GM12878 (cell line): ENCODE measurements around the gene ST8SIA1. TPM values are rescaled to one million over a fixed set of nuclear protein-coding genes. Genes with fewer than 3 reads are reported as not detected.

Experiments
- ATAC-seq: fragments of 200-7000 bp; cut with Tn5 transposase; 3 replicates; pipeline ENCODE4 v1.9.1; 2020; ENCODE audit warnings: mild to moderate bottlenecking, moderate library complexity
- BruUV-seq: library from RNA; stranded (reverse); fragments of 400-500 nt; replicated peaks from 2 replicates; lab custom pipeline; 2021; lab: Mats Ljungman, UMichigan
- CTCF ChIA-PET: fragments of 300-600 bp; sonication (Branson Sonifier 250); formaldehyde crosslinking; extraction: SDS; loops from one replicate; lab custom pipeline; 2021; ENCODE audit warnings: inconsistent platforms; lab: Yijun Ruan, JAX
- POLR2A ChIA-PET: fragments of 350-600 bp; formaldehyde crosslinking; extraction: SDS; loops from one replicate; lab custom pipeline; 2021; ENCODE audit warnings: inconsistent platforms; lab: Charles Lee
- RAD21 ChIA-PET: fragments of 300-600 bp; sonication (Branson Sonifier 250); formaldehyde crosslinking; loops from one replicate; lab custom pipeline; 2023; ENCODE audit warnings: antibody characterized with exemption; ENCODE audit not compliant: unreplicated experiment; lab: Charles Lee
- SMC1A ChIA-PET: fragments of 300-600 bp; sonication (Branson Sonifier 250); formaldehyde crosslinking; loops from one replicate; lab custom pipeline; 2023; ENCODE audit not compliant: unreplicated experiment, uncharacterized antibody; lab: Charles Lee
- DNase-seq: peaks from one replicate; pipeline ENCODE4 v3.0.0-alpha.2; 2011; ENCODE audit warnings: low read depth, low spot score
- FAIRE-seq: peaks from 3 replicates; lab custom pipeline; 2011; peaks lifted over from hg19 to GRCh38; lab: Jason Lieb, UNC
- H2AFZ ChIP-seq: 2 replicates; pipeline ENCODE4 v1.6.0; 2011; ENCODE audit warnings: low read depth, low read length, control low read depth; ENCODE audit not compliant: control insufficient read depth
- H3K27ac ChIP-seq: 2 replicates; pipeline ENCODE4 v1.5.1; 2011; ENCODE audit warnings: control low read depth; ENCODE audit not compliant: control insufficient read depth, insufficient read depth
- H3K27me3 ChIP-seq, 2 experiments: replicated peaks in 1 of 2; 2 replicates each; pipeline versions ENCODE4 v1.6.0 to v1.6.1; 2011; ENCODE audit warnings: low read length in 1 of 2; ENCODE audit not compliant: control insufficient read depth in 2 of 2, insufficient read depth in 2 of 2
- H3K36me3 ChIP-seq, 2 experiments: 2 replicates each; pipeline ENCODE4 v1.5.1; 2011; ENCODE audit warnings: low read length in 1 of 2; ENCODE audit not compliant: control insufficient read depth in 2 of 2, insufficient read depth in 2 of 2
- H3K4me1 ChIP-seq: 2 replicates; pipeline ENCODE4 v1.6.1; 2011; ENCODE audit warnings: mild to moderate bottlenecking, low read length, moderate library complexity, mixed read lengths; ENCODE audit not compliant: control insufficient read depth, insufficient read depth
- H3K4me2 ChIP-seq: 2 replicates; pipeline ENCODE4 v1.6.0; 2011; ENCODE audit warnings: control low read depth; ENCODE audit not compliant: control insufficient read depth, insufficient read depth
- H3K4me3 ChIP-seq: fragments of 200-600 bp; sonication (generic); 2 replicates; pipeline ENCODE4 v1.5.1; 2016
- H3K79me2 ChIP-seq: 2 replicates; pipeline ENCODE4 v1.6.0; 2011; ENCODE audit warnings: low read length; ENCODE audit not compliant: control insufficient read depth, insufficient read depth
- H3K9ac ChIP-seq: 2 replicates; pipeline ENCODE4 v1.8.0; 2011; ENCODE audit warnings: low read length, control low read depth, mixed read lengths; ENCODE audit not compliant: control insufficient read depth, insufficient read depth
- H3K9me3 ChIP-seq: replicated peaks from 3 replicates; pipeline ENCODE4 v1.5.1; 2011; ENCODE audit warnings: mild to moderate bottlenecking, low read length; ENCODE audit not compliant: control insufficient read depth, insufficient read depth
- H4K20me1 ChIP-seq: 2 replicates; pipeline ENCODE4 v1.6.0; 2011; ENCODE audit not compliant: control insufficient read depth, insufficient read depth
- ATF3 ChIP-seq: IDR thresholded peaks from 2 replicates; pipeline ENCODE4 v1.6.1; 2011; ENCODE audit warnings: low read depth, mild to moderate bottlenecking, low read length, moderate library complexity, borderline replicate concordance; ENCODE audit errors: extremely low read depth
- BACH1 ChIP-seq: fragments of 450-650 bp; IDR thresholded peaks from 2 replicates; pipeline ENCODE4 v1.6.1; 2017; ENCODE audit warnings: mild to moderate bottlenecking, borderline replicate concordance
- BHLHE40 ChIP-seq, 2 experiments: fragments of 450-650 bp in 1 of 2; IDR thresholded peaks; 2 replicates each; pipeline ENCODE4 v1.6.1; 2011 to 2017; ENCODE audit warnings: low read depth in 2 of 2, borderline replicate concordance in 1 of 2, improper control_type of control experiment in 1 of 2, low read length in 1 of 2, mild to moderate bottlenecking in 1 of 2
- ESRRA ChIP-seq: IDR thresholded peaks from 2 replicates; pipeline ENCODE4 v1.6.1; 2012; ENCODE audit warnings: mild to moderate bottlenecking, low read length, improper control_type of control experiment
- HDAC6 ChIP-seq: fragments of 200-600 bp; sonication (generic); IDR thresholded peaks from one replicate; pipeline ENCODE4 v1.8.0; 2017; ENCODE audit warnings: antibody characterized with exemption; ENCODE audit not compliant: unreplicated experiment
- HDGF ChIP-seq: fragments of 450-650 bp; IDR thresholded peaks from 2 replicates; pipeline ENCODE4 v1.6.1; 2016; ENCODE audit warnings: antibody characterized with exemption
- NR2F1 ChIP-seq: fragments of 450-650 bp; conservative IDR thresholded peaks from 2 replicates; pipeline ENCODE4 v1.6.1; 2017; ENCODE audit warnings: mild to moderate bottlenecking
- PBX3 ChIP-seq: IDR thresholded peaks from 2 replicates; pipeline ENCODE4 v1.6.1; 2011; ENCODE audit warnings: mild to moderate bottlenecking, low read depth, low read length, moderate library complexity; ENCODE audit not compliant: insufficient replicate concordance
- POLR2AphosphoS2 ChIP-seq: IDR thresholded peaks from 2 replicates; pipeline ENCODE4 v1.6.1; 2011; ENCODE audit warnings: low read depth, mild to moderate bottlenecking, low read length, improper control_type of control experiment, moderate library complexity
- RAD51 ChIP-seq: fragments of 450-650 bp; IDR thresholded peaks from 2 replicates; pipeline ENCODE4 v1.6.1; 2016; ENCODE audit warnings: moderate library complexity, mild to moderate bottlenecking, inconsistent platforms
- RCOR1 ChIP-seq: conservative IDR thresholded peaks from 2 replicates; pipeline ENCODE4 v1.6.1; 2012; ENCODE audit warnings: low read depth, low read length, improper control_type of control experiment
- SREBF2 ChIP-seq: IDR thresholded peaks from 2 replicates; pipeline ENCODE4 v1.6.1; 2012; ENCODE audit warnings: mild to moderate bottlenecking, low read length
- STAT1 ChIP-seq: fragments of 450-650 bp; conservative IDR thresholded peaks from 2 replicates; pipeline ENCODE4 v1.6.1; 2014; ENCODE audit warnings: antibody characterized with exemption, mild to moderate bottlenecking
- TBL1XR1 ChIP-seq: IDR thresholded peaks from 2 replicates; pipeline ENCODE4 v1.6.1; 2012; ENCODE audit warnings: low read depth, low read length, improper control_type of control experiment
- ZBTB11 ChIP-seq: fragments of 450-650 bp; formaldehyde crosslinking; IDR thresholded peaks from 2 replicates; pipeline ENCODE4 v1.5.0; 2022; ENCODE audit warnings: mild to moderate bottlenecking, missing genetic modification characterization
- WGBS: methylation state at CpG from one replicate; pipeline ENCODE4 v1.1.6; 2016; ENCODE audit warnings: low lambda C conversion rate; ENCODE audit not compliant: insufficient replicate concordance, insufficient coverage; ENCODE audit errors: missing lambda C conversion rate; 5-methylcytosine and 5-hydroxymethylcytosine counted together
- in situ Hi-C: fragments of 300-500 bp; cut with MboI; formaldehyde crosslinking; loops from 9 replicates; pipeline ENCODE4 v1.14.3; 2018; ENCODE audit warnings: mixed read lengths
- intact Hi-C: fragments of 100-400 bp; cut with micrococcal nuclease; formaldehyde crosslinking; loops from one replicate; pipeline ENCODE4 v1.14.2; 2022; ENCODE audit not compliant: unreplicated experiment
- polyA plus RNA-seq, 11 experiments: library from polyadenylated mRNA; depleted of rRNA in 4 of 11; unstranded in 6 of 11; stranded (reverse) in 5 of 11; fragments of >200 nt; fragmentation: Nextera tagmentation in 4 of 11; fragmentation: Illumina TruSeq in 1 of 11; extraction: Ambion mirVana in 4 of 11; extraction: Trizol in 1 of 11; gene quantifications; 1 replicate in 1 of 11; 2 replicates in 10 of 11; pipeline versions ENCODE4 v1.2.1 to v1.2.3, GENCODE V29; 2011 to 2016; ENCODE audit warnings: inconsistent platforms in 2 of 11, missing spikeins in 2 of 11, low read depth in 1 of 11
- total RNA-seq, 4 experiments: library from RNA; depleted of rRNA in 3 of 4; stranded (reverse); fragments of >200 nt in 3 of 4; fragmentation: Illumina TruSeq in 1 of 4; extraction: Trizol in 1 of 4; gene quantifications; 2 replicates each; pipeline versions ENCODE4 v1.2.1 to v1.2.3, GENCODE V29; 2013 to 2021

The ST8SIA1 gene
- total and polyA plus RNA-seq, 10 of the 15 experiments (the other 5 are each of a cell fraction or from before 2014, with no cell fraction given): 0.23 to 0.35 (median 0.23) TPM; not detected in 7

- BruUV-seq: no TSS peak
- intact Hi-C loops: no loop called here
- no peak overlapping the region for H3K4me3 ChIP-seq
- SMC1A ChIA-PET: no interaction called here
- in situ Hi-C loops: no loop called here
- no peak for DNase-seq
- ATAC-seq: no peak
- RAD21 ChIA-PET: no interaction called here
- H3K27me3 ChIP-seq: no peaks in the 10 kb centered on the region
- CTCF ChIA-PET: no interaction called here
- FAIRE-seq: no peak
- H3K4me1 ChIP-seq: no peaks in the 10 kb centered on the region
- H3K9me3 ChIP-seq: no peaks in the 10 kb centered on the region
- no peaks in the 10 kb centered on the region for H3K79me2 ChIP-seq
- no peaks in the 10 kb centered on the region for H3K36me3 ChIP-seq
- TF ChIP-seq RAD51: no peak
- TF ChIP-seq PBX3: no peak
- no peak overlapping the region for H3K4me2 ChIP-seq
- POLR2A ChIA-PET: no interaction called here
- H3K9ac ChIP-seq: no peak overlapping the region
- WGBS: 18% methylated on average over 2 of the region's 2 CpGs
- no peaks in the 10 kb centered on the region for H4K20me1 ChIP-seq
- H2AFZ ChIP-seq: no peak overlapping the region
- no peak overlapping the region for H3K27ac ChIP-seq
Observed at GRCh38 chr12:22310275-22310674, 24.2 kb downstream of the ST8SIA1 start.

- Histone ChIP-seq H3K79me2 (no peaks in the 10 kb centered on the region), H4K20me1 (no peaks in the 10 kb centered on the region), H3K4me3 (no peak overlapping the region), H2AFZ (no peak overlapping the region), H3K36me3 (no peaks in the 10 kb centered on the region), H3K4me1 (no peaks in the 10 kb centered on the region), H3K27me3 (no peaks in the 10 kb centered on the region), H3K27ac (no peak overlapping the region), H3K4me2 (no peak overlapping the region), H3K9ac (no peak overlapping the region), H3K9me3 (no peaks in the 10 kb centered on the region)
- intact Hi-C loops: no loop called here
- ChIA-PET POLR2A (no interaction called here), RAD21 (no interaction called here), CTCF (no interaction called here), SMC1A (no interaction called here)
- FAIRE-seq (no peak), DNase-seq (no peak), ATAC-seq (no peak)
- in situ Hi-C loops: no loop called here
- WGBS: 18% methylated on average over 2 of the region's 2 CpGs
- BruUV-seq: no TSS peak
- TF ChIP-seq BHLHE40 (IDR thresholded peaks at IDR 0.05; ENCODE audit: borderline replicate concordance in 1 of 2, low read depth in 2 of 2, low read length in 1 of 2) (no peak), HDGF (no peak), POLR2AphosphoS2 (no peak), ESRRA (no peak), SREBF2 (no peak), ZBTB11 (CRISPR knock-in tag) (no peak), RCOR1 (no peak), BACH1 (no peak), TBL1XR1 (no peak), NR2F1 (no peak), STAT1 (no peak), HDAC6 (no peak), ATF3 (no peak)
Observed at GRCh38 chr12:22307811-22308210, 26.7 kb downstream of the ST8SIA1 start.
